Measurements from ENCODE around the gene ARL16.

ARL16 gene

DNA sequence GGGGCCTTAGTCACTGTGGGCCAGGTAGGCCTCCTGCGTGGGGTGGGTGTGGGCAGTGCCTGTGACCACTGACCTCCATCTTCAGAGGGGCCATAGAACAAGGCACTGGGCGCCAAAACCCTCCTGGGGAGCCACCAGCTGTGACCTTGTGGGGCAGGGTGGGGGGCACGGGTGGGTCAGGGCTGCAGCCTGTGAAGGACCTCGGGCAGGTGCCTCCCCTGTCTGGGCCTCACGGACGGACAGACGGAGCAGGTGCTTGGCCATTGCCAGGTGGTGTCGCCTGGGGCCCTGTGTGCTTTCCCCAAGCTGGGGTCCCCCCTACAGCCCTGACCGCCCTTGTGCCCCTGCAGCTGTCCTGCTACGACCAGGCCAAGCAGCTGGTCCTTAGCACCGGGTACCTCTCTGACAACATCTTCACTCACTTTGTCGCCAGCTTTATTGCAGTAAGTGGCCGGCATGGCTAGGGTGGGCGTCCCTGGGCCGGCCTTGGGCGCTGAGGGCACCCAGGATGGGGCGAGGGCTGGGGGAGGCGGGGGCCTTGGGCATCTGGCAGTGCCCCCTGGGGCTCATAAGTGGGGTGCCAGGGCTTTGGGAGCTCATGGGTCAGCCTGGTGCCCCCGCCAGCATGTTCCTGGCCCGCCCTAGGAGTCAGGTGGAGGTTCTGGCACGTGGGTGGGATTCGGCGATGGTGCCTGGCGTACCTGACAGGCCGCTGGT is 33.6 kb upstream of the ARL16 start:
- no peak overlapping the region for H3K9ac ChIP-seq (ENCODE audit: low read length in 2 of 2)
- no peak overlapping the region for H3K27ac ChIP-seq (ENCODE audit: low read length)
- peaks cover 2 to 3% of the 10 kb centered on the region in 2 donors for H3K27me3 ChIP-seq (ENCODE audit: control insufficient read depth in 1 of 2, insufficient read depth in 2 of 2, low read length in 2 of 2)
- no peaks in the 10 kb centered on the region for H3K36me3 ChIP-seq (ENCODE audit: control insufficient read depth in 2 of 2, insufficient read depth in 2 of 2, low read length in 2 of 2)
- peaks cover 11% of the 10 kb centered on the region for H3K4me1 ChIP-seq (ENCODE audit: control insufficient read depth, insufficient read depth, low read length)
- H3K9me3 ChIP-seq (ENCODE audit: control insufficient read depth in 2 of 2, low read length in 2 of 2) = no peaks in the 10 kb centered on the region
- no peak overlapping the region for H3K4me3 ChIP-seq (ENCODE audit: low read length in 2 of 2)

GRCh38 chr17:81716674-81716996 is 33.0 kb upstream of the ARL16 start:
- Histone ChIP-seq H3K9me3 (ENCODE audit: control insufficient read depth in 2 of 2, low read length in 2 of 2) (no peaks in the 10 kb centered on the region), H3K4me1 (ENCODE audit: control insufficient read depth, insufficient read depth, low read length) (peaks cover 14% of the 10 kb centered on the region), H3K36me3 (ENCODE audit: control insufficient read depth in 2 of 2, insufficient read depth in 2 of 2, low read length in 2 of 2) (no peaks in the 10 kb centered on the region), H3K4me3 (ENCODE audit: low read length in 2 of 2) (no peak overlapping the region), H3K27ac (ENCODE audit: low read length) (no peak overlapping the region), H3K9ac (ENCODE audit: low read length in 2 of 2) (no peak overlapping the region), H3K27me3 (ENCODE audit: control insufficient read depth in 1 of 2, insufficient read depth in 2 of 2, low read length in 2 of 2) (no peaks in the 10 kb centered on the region)

GRCh38 chr17:81715872-81716673 is 32.5 kb upstream of the ARL16 start:
- Histone ChIP-seq H3K27me3 (ENCODE audit: control insufficient read depth in 1 of 2, insufficient read depth in 2 of 2, low read length in 2 of 2) (peaks cover 0 to under 1% of the 10 kb centered on the region in 2 donors), H3K9ac (ENCODE audit: low read length in 2 of 2) (no peak overlapping the region), H3K4me3 (ENCODE audit: low read length in 2 of 2) (no peak overlapping the region), H3K9me3 (ENCODE audit: control insufficient read depth in 2 of 2, low read length in 2 of 2) (no peaks in the 10 kb centered on the region), H3K36me3 (ENCODE audit: control insufficient read depth in 2 of 2, insufficient read depth in 2 of 2, low read length in 2 of 2) (no peaks in the 10 kb centered on the region), H3K27ac (ENCODE audit: low read length) (no peak overlapping the region), H3K4me1 (ENCODE audit: control insufficient read depth, insufficient read depth, low read length) (peaks cover 19% of the 10 kb centered on the region)

DNA sequence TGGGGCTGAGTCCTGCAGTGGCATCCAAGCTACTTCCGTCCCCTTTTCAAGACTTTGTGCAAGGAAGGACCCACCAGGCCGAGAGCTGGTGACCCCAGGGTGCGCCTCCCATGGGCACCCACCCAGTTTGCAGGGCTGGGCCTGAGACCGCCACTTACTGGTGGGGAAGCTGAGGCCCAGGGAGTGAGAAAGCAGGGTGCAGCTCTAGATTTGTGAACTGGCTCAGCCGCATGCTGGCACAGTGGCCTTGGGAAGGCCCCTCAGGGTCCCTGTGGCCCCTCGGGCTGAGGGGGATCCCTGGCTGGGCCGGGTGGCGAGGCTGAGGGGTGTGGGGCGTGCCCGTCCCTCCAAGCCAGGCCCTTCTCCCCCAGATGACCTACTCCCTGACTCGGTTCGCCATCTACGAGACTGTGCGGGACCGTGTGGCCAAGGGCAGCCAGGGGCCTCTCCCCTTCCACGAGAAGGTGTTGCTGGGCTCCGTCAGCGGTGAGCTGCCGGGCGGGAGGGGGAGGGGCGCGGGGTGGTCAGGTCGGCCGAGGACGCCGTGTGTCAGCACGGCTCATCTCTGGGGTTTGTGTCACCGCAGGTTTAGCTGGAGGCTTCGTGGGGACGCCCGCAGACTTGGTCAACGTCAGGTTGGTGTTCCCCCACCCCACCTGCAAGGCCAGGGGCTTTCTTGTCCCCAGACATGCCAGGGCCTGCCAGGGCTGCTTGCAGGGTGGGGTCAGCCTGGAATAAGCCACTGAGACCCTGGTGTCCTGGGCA is 31.7 kb upstream of the ARL16 start:
- Histone ChIP-seq H3K27me3 (ENCODE audit: control insufficient read depth in 1 of 2, insufficient read depth in 2 of 2, low read length in 2 of 2) (peaks cover 0 to 6% of the 10 kb centered on the region in 2 donors), H3K9ac (ENCODE audit: low read length in 2 of 2) (no peak overlapping the region), H3K9me3 (ENCODE audit: control insufficient read depth in 2 of 2, low read length in 2 of 2) (no peaks in the 10 kb centered on the region), H3K4me3 (ENCODE audit: low read length in 2 of 2) (no peak overlapping the region), H3K27ac (ENCODE audit: low read length) (no peak overlapping the region), H3K36me3 (ENCODE audit: control insufficient read depth in 2 of 2, insufficient read depth in 2 of 2, low read length in 2 of 2) (no peaks in the 10 kb centered on the region), H3K4me1 (ENCODE audit: control insufficient read depth, insufficient read depth, low read length) (peaks cover 27% of the 10 kb centered on the region)

GRCh38 chr17:81714412-81715106 is 31.0 kb upstream of the ARL16 start:
- H3K27ac ChIP-seq (ENCODE audit: low read length) = no peak overlapping the region
- peaks cover 0 to 6% of the 10 kb centered on the region in 2 donors for H3K27me3 ChIP-seq (ENCODE audit: control insufficient read depth in 1 of 2, insufficient read depth in 2 of 2, low read length in 2 of 2)
- peaks cover 30% of the 10 kb centered on the region for H3K4me1 ChIP-seq (ENCODE audit: control insufficient read depth, insufficient read depth, low read length)
- H3K9me3 ChIP-seq (ENCODE audit: control insufficient read depth in 2 of 2, low read length in 2 of 2) = no peaks in the 10 kb centered on the region
- H3K9ac ChIP-seq (ENCODE audit: low read length in 2 of 2) = no peak overlapping the region
- no peaks in the 10 kb centered on the region for H3K36me3 ChIP-seq (ENCODE audit: control insufficient read depth in 2 of 2, insufficient read depth in 2 of 2, low read length in 2 of 2)
- no peak overlapping the region for H3K4me3 ChIP-seq (ENCODE audit: low read length in 2 of 2)

GRCh38 chr17:81713556-81714411 is 30.2 kb upstream of the ARL16 start:
- Histone ChIP-seq H3K4me3 (ENCODE audit: low read length in 2 of 2) (peak overlapping the region in 1 of 2 donors; percentile 15), H3K27me3 (ENCODE audit: control insufficient read depth in 1 of 2, insufficient read depth in 2 of 2, low read length in 2 of 2) (peaks cover 0 to 6% of the 10 kb centered on the region in 2 donors), H3K27ac (ENCODE audit: low read length) (no peak overlapping the region), H3K9ac (ENCODE audit: low read length in 2 of 2) (no peak overlapping the region), H3K9me3 (ENCODE audit: control insufficient read depth in 2 of 2, low read length in 2 of 2) (no peaks in the 10 kb centered on the region), H3K36me3 (ENCODE audit: control insufficient read depth in 2 of 2, insufficient read depth in 2 of 2, low read length in 2 of 2) (no peaks in the 10 kb centered on the region), H3K4me1 (ENCODE audit: control insufficient read depth, insufficient read depth, low read length) (peaks cover 30% of the 10 kb centered on the region)

DNA sequence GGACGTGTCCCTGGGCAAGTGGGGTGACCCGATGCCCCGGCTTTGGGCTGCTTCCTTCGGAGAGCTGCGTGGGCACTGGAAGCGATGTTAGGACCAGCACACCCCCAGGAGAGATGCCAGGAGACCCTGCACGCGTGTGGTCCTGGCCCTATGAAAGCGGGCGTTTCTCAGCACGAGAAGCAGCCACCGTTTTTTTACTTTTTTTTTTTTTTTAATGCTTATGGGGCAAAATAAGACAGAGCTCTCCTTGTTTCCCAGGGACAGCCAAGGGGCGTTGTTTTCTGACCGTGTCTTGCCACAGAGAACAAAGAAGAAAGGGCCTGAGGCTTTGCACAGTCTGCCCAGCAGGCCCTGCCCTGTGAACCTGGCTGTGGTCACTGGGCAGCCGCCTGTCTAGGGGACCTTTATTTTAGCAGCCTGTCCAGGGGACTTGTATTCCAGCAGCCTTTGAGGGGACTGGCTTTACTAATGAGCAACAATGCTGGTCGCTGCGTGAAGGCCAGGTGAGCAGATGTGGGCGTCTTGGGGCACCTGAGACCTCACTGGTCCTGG is 29.5 kb upstream of the ARL16 start:
- Histone ChIP-seq H3K27ac (ENCODE audit: low read length) (no peak overlapping the region), H3K4me3 (ENCODE audit: low read length in 2 of 2) (peak overlapping the region; percentile 1 to 75), H3K9ac (ENCODE audit: low read length in 2 of 2) (peak overlapping the region; percentile 14 to 58), H3K9me3 (ENCODE audit: control insufficient read depth in 2 of 2, low read length in 2 of 2) (no peaks in the 10 kb centered on the region), H3K27me3 (ENCODE audit: control insufficient read depth in 1 of 2, insufficient read depth in 2 of 2, low read length in 2 of 2) (peaks cover 0 to 6% of the 10 kb centered on the region in 2 donors), H3K4me1 (ENCODE audit: control insufficient read depth, insufficient read depth, low read length) (peaks cover 30% of the 10 kb centered on the region), H3K36me3 (ENCODE audit: control insufficient read depth in 2 of 2, insufficient read depth in 2 of 2, low read length in 2 of 2) (no peaks in the 10 kb centered on the region)

DNA sequence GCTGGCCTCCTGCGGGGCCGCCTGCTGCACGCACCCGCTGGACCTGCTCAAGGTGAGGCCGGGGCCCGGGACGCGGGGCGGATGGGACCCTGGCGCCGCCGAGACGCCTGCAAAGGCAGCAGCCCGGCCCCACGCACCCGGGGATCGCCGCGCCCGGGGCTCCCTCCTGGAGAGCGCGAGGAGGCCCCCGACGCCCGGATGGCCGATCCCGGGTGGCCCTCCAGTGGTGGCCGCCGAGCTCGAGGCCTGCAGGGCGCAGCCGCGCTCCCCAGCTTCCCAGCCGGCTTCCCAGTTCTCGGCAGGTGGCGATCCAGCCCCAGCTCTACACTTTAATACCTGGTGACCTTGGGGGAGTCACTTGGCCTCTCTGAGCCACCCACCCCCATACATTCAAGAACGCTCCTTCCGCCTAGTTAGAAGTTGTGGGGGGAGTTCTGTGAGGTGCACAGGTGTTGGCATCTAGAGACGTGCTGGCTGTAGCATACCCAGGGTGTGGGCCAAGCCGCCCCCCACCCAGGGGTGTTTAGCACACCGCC is 28.9 kb upstream of the ARL16 start:
- Histone ChIP-seq H3K27me3 (ENCODE audit: control insufficient read depth in 1 of 2, insufficient read depth in 2 of 2, low read length in 2 of 2) (peaks cover 0 to 6% of the 10 kb centered on the region in 2 donors), H3K27ac (ENCODE audit: low read length) (no peak overlapping the region), H3K4me1 (ENCODE audit: control insufficient read depth, insufficient read depth, low read length) (peaks cover 30% of the 10 kb centered on the region), H3K9me3 (ENCODE audit: control insufficient read depth in 2 of 2, low read length in 2 of 2) (no peaks in the 10 kb centered on the region), H3K4me3 (ENCODE audit: low read length in 2 of 2) (peak overlapping the region; percentile 1 to 75), H3K9ac (ENCODE audit: low read length in 2 of 2) (peak overlapping the region; percentile 14 to 58), H3K36me3 (ENCODE audit: control insufficient read depth in 2 of 2, insufficient read depth in 2 of 2, low read length in 2 of 2) (no peaks in the 10 kb centered on the region)

- Histone ChIP-seq H3K9ac (ENCODE audit: low read length in 2 of 2) (peak within 1 kb of the TSS; percentile 33 to 58), H3K4me3 (ENCODE audit: low read length in 2 of 2) (peak within 1 kb of the TSS; percentile 43 to 75), H3K27ac (ENCODE audit: low read length) (no peak within 1 kb of the TSS), H3K9me3 (ENCODE audit: control insufficient read depth in 2 of 2, low read length in 2 of 2) (no peaks in the 10 kb centered on the region), H3K27me3 (ENCODE audit: control insufficient read depth in 1 of 2, insufficient read depth in 2 of 2, low read length in 2 of 2) (peaks cover 0 to 6% of the 10 kb centered on the region in 2 donors), H3K4me1 (ENCODE audit: control insufficient read depth, insufficient read depth, low read length) (peaks cover 30% of the 10 kb centered on the region), H3K36me3 (ENCODE audit: control insufficient read depth in 2 of 2, insufficient read depth in 2 of 2, low read length in 2 of 2) (peaks cover 0 to under 1% of the 10 kb centered on the region in 2 donors)
Observed at GRCh38 chr17:81711814-81712467, 28.3 kb upstream of the ARL16 start, which contains the start of gene SLC25A10. TSS of gene SLC25A10 (plus strand) at chr17:81712284. CDS start at chr17:81712427, 143 bp downstream.
